ENCODE results near the gene AMY1C. TPM values are rescaled to one million over a fixed set of nuclear protein-coding genes. Genes with fewer than 3 reads are reported as not detected.

The AMY1C gene
- total RNA-seq, 1 experiment from 2014 or later = not detected

DNA sequence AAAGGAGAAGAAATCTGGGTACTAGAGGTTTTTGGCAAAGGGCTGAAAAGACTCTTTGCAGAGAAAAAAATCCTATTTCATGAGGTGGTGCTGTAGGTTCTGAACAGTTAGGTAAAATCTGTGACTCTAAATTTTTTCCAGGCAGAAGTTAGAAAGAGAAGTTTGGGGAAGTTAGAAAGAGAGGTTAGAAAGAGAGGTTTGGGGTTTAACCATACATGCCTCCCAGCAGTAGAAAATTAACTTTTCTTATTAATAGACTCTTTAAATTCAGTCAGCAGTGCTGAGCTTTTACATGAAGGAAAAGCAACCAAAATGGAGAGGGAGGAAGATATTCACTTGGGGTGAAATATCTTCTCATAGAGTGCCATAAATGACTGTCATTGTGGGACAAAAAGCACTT lies 12.2 kb downstream of the AMY1C start:
- H2BK20ac ChIP-seq (ENCODE audit: low read depth, low read length, poor library complexity, severe bottlenecking) = no peak overlapping the region
- no peaks in the 10 kb centered on the region for H4K20me1 ChIP-seq (ENCODE audit: control insufficient read depth, insufficient read depth, insufficient read length)
- H4K5ac ChIP-seq (ENCODE audit: insufficient read length, low read depth, low read length) = no peak overlapping the region
- no peak for DNase-seq
- no peak overlapping the region for H4K8ac ChIP-seq (replicated peaks; ENCODE audit: insufficient read length, low read depth, low read length)
- no peak overlapping the region for H3K9ac ChIP-seq (ENCODE audit: extremely low read depth, insufficient read length, low read length)
- no peak overlapping the region for H3K23ac ChIP-seq (ENCODE audit: insufficient read length, low read depth, low read length)
- Mint-ChIP-seq H3K4me3 (no peak overlapping the region), H3K4me1 (no peaks in the 10 kb centered on the region), H3K9me3 (peaks cover 20 to 36% of the 10 kb centered on the region in 2 experiments), H3K36me3 (ENCODE audit: insufficient read depth in 1 of 3, low read depth in 3 of 3) (peaks cover 0 to 4% (median 4%) of the 10 kb centered on the region in 3 experiments; a peak in 5 of 7 replicates), H3K27me3 (ENCODE audit: low read depth) (no peaks in the 10 kb centered on the region), H3K27ac (no peak overlapping the region)
- H3K56ac ChIP-seq (ENCODE audit: insufficient read length, low read depth, low read length) = no peak overlapping the region
- no peak overlapping the region for H2BK120ac ChIP-seq (ENCODE audit: low read depth, low read length, poor library complexity, severe bottlenecking)
- H3K4me1 ChIP-seq (ENCODE audit: insufficient read depth, low read length) = no peaks in the 10 kb centered on the region
- no peak overlapping the region for H2AK5ac ChIP-seq (ENCODE audit: insufficient read length, low read length)
- no peaks in the 10 kb centered on the region for H3K9me3 ChIP-seq (ENCODE audit: control insufficient read depth, low read depth, low read length)
- H3K14ac ChIP-seq (ENCODE audit: insufficient read depth, low read length) = no peak overlapping the region
- H3K18ac ChIP-seq (ENCODE audit: insufficient read length, low read depth, low read length) = no peak overlapping the region
- H4K91ac ChIP-seq (ENCODE audit: insufficient read length, low read depth, low read length) = no peak overlapping the region
- no peak overlapping the region for H3T11ph ChIP-seq (ENCODE audit: low read length)
- no peaks in the 10 kb centered on the region for H3K79me1 ChIP-seq (ENCODE audit: insufficient read depth, low read depth, low read length, poor library complexity, severe bottlenecking)
- no peak overlapping the region for H2AFZ ChIP-seq (ENCODE audit: low read length)
- H2BK5ac ChIP-seq (ENCODE audit: insufficient read length, low read length) = no peak overlapping the region
- H3K23me2 ChIP-seq (ENCODE audit: insufficient read length, low read depth, low read length, poor library complexity, severe bottlenecking) = no peaks in the 10 kb centered on the region
- TF ChIP-seq, protein P1, sequence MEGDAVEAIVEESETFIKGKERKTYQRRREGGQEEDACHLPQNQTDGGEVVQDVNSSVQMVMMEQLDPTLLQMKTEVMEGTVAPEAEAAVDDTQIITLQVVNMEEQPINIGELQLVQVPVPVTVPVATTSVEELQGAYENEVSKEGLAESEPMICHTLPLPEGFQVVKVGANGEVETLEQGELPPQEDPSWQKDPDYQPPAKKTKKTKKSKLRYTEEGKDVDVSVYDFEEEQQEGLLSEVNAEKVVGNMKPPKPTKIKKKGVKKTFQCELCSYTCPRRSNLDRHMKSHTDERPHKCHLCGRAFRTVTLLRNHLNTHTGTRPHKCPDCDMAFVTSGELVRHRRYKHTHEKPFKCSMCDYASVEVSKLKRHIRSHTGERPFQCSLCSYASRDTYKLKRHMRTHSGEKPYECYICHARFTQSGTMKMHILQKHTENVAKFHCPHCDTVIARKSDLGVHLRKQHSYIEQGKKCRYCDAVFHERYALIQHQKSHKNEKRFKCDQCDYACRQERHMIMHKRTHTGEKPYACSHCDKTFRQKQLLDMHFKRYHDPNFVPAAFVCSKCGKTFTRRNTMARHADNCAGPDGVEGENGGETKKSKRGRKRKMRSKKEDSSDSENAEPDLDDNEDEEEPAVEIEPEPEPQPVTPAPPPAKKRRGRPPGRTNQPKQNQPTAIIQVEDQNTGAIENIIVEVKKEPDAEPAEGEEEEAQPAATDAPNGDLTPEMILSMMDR (conservative IDR thresholded peaks at IDR 0.05) = no peak
- no peak overlapping the region for H3K4ac ChIP-seq (ENCODE audit: low read depth, low read length)
- no peak overlapping the region for H2BK15ac ChIP-seq (ENCODE audit: low read depth, low read length)
- H3K27ac ChIP-seq (ENCODE audit: insufficient read length, low read depth, low read length) = no peak overlapping the region
- no peaks in the 10 kb centered on the region for H3K27me3 ChIP-seq (ENCODE audit: insufficient read depth, low read length)
- no peaks in the 10 kb centered on the region for H3K79me2 ChIP-seq (ENCODE audit: insufficient read depth, low read length)
- no peak overlapping the region for H3K4me2 ChIP-seq (ENCODE audit: insufficient read depth, insufficient read length, low read length)
- no peak overlapping the region for H2BK12ac ChIP-seq (ENCODE audit: insufficient read length, low read depth, low read length)

All from H9 (cell line).